K562 (cell line): ENCODE data around the gene PRSS27. TPM values are rescaled to one million over a fixed set of nuclear protein-coding genes. Genes with fewer than 3 reads are reported as not detected.
A peak's percentile ranks its signal among the peaks of the same experiment; 100 is the strongest.

ENCODE experiments used
- CREB3 ChIP-seq: fragments of 450-650 bp; conservative IDR thresholded peaks from 2 replicates; pipeline ENCODE4 v1.6.1; 2016; ENCODE audit warnings: missing genetic modification characterization, low read depth, mild to moderate bottlenecking, missing compliant biosample characterization, moderate library complexity
- FOXJ2 ChIP-seq: fragments of 200-800 bp; sonication (Bioruptor generic); IDR thresholded peaks from 2 replicates; pipeline ENCODE4 v1.6.1; 2016; ENCODE audit warnings: missing genetic modification characterization, missing compliant biosample characterization
- HDAC1 ChIP-seq, 2 experiments: fragments of 450-650 bp; IDR thresholded peaks; 2 replicates each; pipeline ENCODE4 v1.6.1; 2016 to 2017; ENCODE audit warnings: inconsistent platforms in 1 of 2, mild to moderate bottlenecking in 1 of 2, moderate library complexity in 1 of 2
- MTA2 ChIP-seq: fragments of 450-650 bp; IDR thresholded peaks from 2 replicates; pipeline ENCODE4 v1.6.1; 2016; ENCODE audit warnings: low read depth
- PBX2 ChIP-seq, 2 experiments: IDR thresholded peaks in 1 of 2; conservative IDR thresholded peaks in 1 of 2; 2 replicates each; pipeline ENCODE4 v1.6.1; 2016; ENCODE audit warnings: low read depth in 2 of 2, mild to moderate bottlenecking in 1 of 2, missing compliant biosample characterization in 1 of 2, missing genetic modification characterization in 1 of 2, moderate library complexity in 1 of 2
- POLR2AphosphoS2 ChIP-seq: IDR thresholded peaks from 2 replicates; pipeline ENCODE4 v1.6.1; 2012; ENCODE audit warnings: low read length, improper control_type of control experiment
- RNF2 ChIP-seq: sonication (generic); IDR thresholded peaks from 2 replicates; pipeline ENCODE4 v1.6.1; 2016
- YY1 ChIP-seq, 3 experiments: IDR thresholded peaks; 2 replicates each; pipeline ENCODE4 v1.6.1; 2011; ENCODE audit warnings: low read length in 2 of 3, mild to moderate bottlenecking in 2 of 3, moderate library complexity in 2 of 3, borderline replicate concordance in 1 of 3, control low read depth in 1 of 3, low read depth in 1 of 3; ENCODE audit not compliant: insufficient read depth in 3 of 3, insufficient replicate concordance in 2 of 3, control insufficient read depth in 1 of 3, insufficient read length in 1 of 3; ENCODE audit errors: extremely low read depth in 1 of 3
- ZBTB11 ChIP-seq, 3 experiments: fragments of 200-800 bp in 1 of 3; fragments of 250-450 bp in 1 of 3; fragments of 450-650 bp in 1 of 3; sonication (Bioruptor Pico) in 1 of 3; sonication (Bioruptor generic) in 1 of 3; formaldehyde crosslinking in 1 of 3; IDR thresholded peaks; 2 replicates each; pipeline versions ENCODE4 v1.6.1 to v1.8.0; 2016 to 2022; ENCODE audit warnings: mild to moderate bottlenecking in 2 of 3, missing genetic modification characterization in 2 of 3, missing compliant biosample characterization in 1 of 3, moderate library complexity in 1 of 3
- ZEB2 ChIP-seq: fragments of 450-650 bp; IDR thresholded peaks from 2 replicates; pipeline ENCODE4 v1.6.1; 2016
- ZNF316 ChIP-seq: fragments of 450-650 bp; IDR thresholded peaks from 2 replicates; pipeline ENCODE4 v1.6.1; 2016
- ZNF449 ChIP-seq: fragments of 250-450 bp; sonication (Bioruptor Pico); IDR thresholded peaks from 2 replicates; pipeline ENCODE4 v1.8.0; 2022; ENCODE audit warnings: moderate library complexity, mild to moderate bottlenecking, inconsistent platforms
- ZNF512 ChIP-seq: IDR thresholded peaks from 2 replicates; pipeline ENCODE4 v1.6.1; 2016; ENCODE audit warnings: missing genetic modification characterization, missing compliant biosample characterization
- ZNF584 ChIP-seq: fragments of 200-800 bp; sonication (Bioruptor generic); IDR thresholded peaks from 2 replicates; pipeline ENCODE4 v1.6.1; 2016; ENCODE audit warnings: low read depth, mild to moderate bottlenecking, missing genetic modification characterization, missing compliant biosample characterization
- polyA plus RNA-seq, 8 experiments: library from polyadenylated mRNA; depleted of rRNA in 4 of 8; stranded (reverse) in 5 of 8; unstranded in 3 of 8; fragments of >200 nt; fragmentation: Nextera tagmentation in 2 of 8; fragmentation: Illumina TruSeq in 1 of 8; extraction: Ambion mirVana in 2 of 8; extraction: Trizol in 1 of 8; gene quantifications; 2 replicates each; pipeline versions ENCODE4 v1.2.1 to v1.2.3, GENCODE V29; 2011 to 2014; ENCODE audit warnings: inconsistent platforms in 1 of 8, missing spikeins in 1 of 8
- total RNA-seq, 7 experiments: library from RNA; depleted of rRNA in 6 of 7; stranded (reverse); fragments of >200 nt in 6 of 7; fragmentation: Illumina TruSeq in 2 of 7; extraction: Trizol in 2 of 7; gene quantifications; 2 replicates each; pipeline versions ENCODE4 v1.2.1 to v1.2.3, GENCODE V29; 2011 to 2021; ENCODE audit warnings: low replicate concordance in 1 of 7

PRSS27 gene
- total and polyA plus RNA-seq, 9 of the 15 experiments (the other 6 are each of a cell fraction or from before 2014, with no cell fraction given) = 0.09 to 0.20 (median 0.17) TPM; not detected in 5

- TF ChIP-seq PBX2 (CRISPR knock-in tag; IDR thresholded peaks at IDR 0.05; ENCODE audit: low read depth) = no peak
- no peak for TF ChIP-seq PBX2 (tag; conservative IDR thresholded peaks at IDR 0.05; ENCODE audit: low read depth)
- peak in 1 of 3 experiments; percentile 39 for TF ChIP-seq YY1 (IDR thresholded peaks at IDR 0.05; ENCODE audit: borderline replicate concordance in 1 of 3, control insufficient read depth in 1 of 3, extremely low read depth in 1 of 3, insufficient read depth in 3 of 3, insufficient read length in 1 of 3, insufficient replicate concordance in 2 of 3, low read depth in 1 of 3, low read length in 2 of 3)
- TF ChIP-seq RNF2 = no peak
- no peak for TF ChIP-seq FOXJ2 (tag)
- no peak for TF ChIP-seq MTA2
- TF ChIP-seq HDAC1 (IDR thresholded peaks at IDR 0.05) = no peak
- no peak for TF ChIP-seq CREB3 (tag)
- no peak for TF ChIP-seq ZNF512 (tag)
- no peak for TF ChIP-seq POLR2AphosphoS2
- no peak for TF ChIP-seq ZNF449 (CRISPR knock-in tag)
- TF ChIP-seq ZEB2 = no peak
- peak in 1 of 3 experiments; percentile 41; a peak in 1 of 6 replicates for TF ChIP-seq ZBTB11 (CRISPR knock-in tag; IDR thresholded peaks at IDR 0.05)
- TF ChIP-seq ZNF584 (CRISPR knock-in tag) = no peak
- TF ChIP-seq ZNF316 = peak; percentile 70
Observed at GRCh38 chr16:2663553-2664546, 56.2 kb downstream of the PRSS27 start (continued).
